ENCODE measurements around the gene NR5A1.

DNA sequence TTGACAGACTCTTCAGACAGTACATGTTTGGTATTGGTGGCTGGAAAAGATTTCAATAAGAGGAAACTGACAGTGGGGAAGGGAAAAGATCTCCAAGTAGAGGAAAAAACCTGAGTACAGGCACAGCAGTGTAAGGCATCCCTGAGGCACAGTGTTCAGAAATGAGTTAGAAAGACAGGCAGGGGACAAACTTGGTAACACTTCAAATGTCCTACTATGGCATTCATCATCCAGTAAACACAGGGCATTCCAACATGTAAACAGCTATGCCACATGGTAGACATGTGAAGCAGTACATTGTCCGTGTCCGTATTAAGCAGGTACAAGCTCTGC, 45.0 kb upstream of the NR5A1 start:
- TF ChIP-seq MAFK (IDR thresholded peaks at IDR 0.05; ENCODE audit: partially characterized antibody) (no peak), CBX8 (IDR thresholded peaks at IDR 0.05) (no peak), RCOR1 (IDR thresholded peaks at IDR 0.05; ENCODE audit: low read depth, low read length) (no peak), JUNB (IDR thresholded peaks at IDR 0.05) (no peak), ZSCAN20 (CRISPR knock-in tag; IDR thresholded peaks at IDR 0.05) (no peak), RAD21 (conservative IDR thresholded peaks at IDR 0.05 in 1 of 2, IDR thresholded peaks at IDR 0.05 in 1 of 2) (no peak), FOXS1 (CRISPR knock-in tag; IDR thresholded peaks at IDR 0.05) (no peak), JUN (IDR thresholded peaks at IDR 0.05) (no peak), POLR2A (IDR thresholded peaks at IDR 0.05; ENCODE audit: low read length) (no peak), SMC3 (IDR thresholded peaks at IDR 0.05) (no peak), RFX5 (IDR thresholded peaks at IDR 0.05) (no peak), ZFP36 (IDR thresholded peaks at IDR 0.05; ENCODE audit: borderline replicate concordance, partially characterized antibody) (no peak), TFCP2L1 (CRISPR knock-in tag; IDR thresholded peaks at IDR 0.05) (no peak)
- TF ChIP-seq, protein P1, sequence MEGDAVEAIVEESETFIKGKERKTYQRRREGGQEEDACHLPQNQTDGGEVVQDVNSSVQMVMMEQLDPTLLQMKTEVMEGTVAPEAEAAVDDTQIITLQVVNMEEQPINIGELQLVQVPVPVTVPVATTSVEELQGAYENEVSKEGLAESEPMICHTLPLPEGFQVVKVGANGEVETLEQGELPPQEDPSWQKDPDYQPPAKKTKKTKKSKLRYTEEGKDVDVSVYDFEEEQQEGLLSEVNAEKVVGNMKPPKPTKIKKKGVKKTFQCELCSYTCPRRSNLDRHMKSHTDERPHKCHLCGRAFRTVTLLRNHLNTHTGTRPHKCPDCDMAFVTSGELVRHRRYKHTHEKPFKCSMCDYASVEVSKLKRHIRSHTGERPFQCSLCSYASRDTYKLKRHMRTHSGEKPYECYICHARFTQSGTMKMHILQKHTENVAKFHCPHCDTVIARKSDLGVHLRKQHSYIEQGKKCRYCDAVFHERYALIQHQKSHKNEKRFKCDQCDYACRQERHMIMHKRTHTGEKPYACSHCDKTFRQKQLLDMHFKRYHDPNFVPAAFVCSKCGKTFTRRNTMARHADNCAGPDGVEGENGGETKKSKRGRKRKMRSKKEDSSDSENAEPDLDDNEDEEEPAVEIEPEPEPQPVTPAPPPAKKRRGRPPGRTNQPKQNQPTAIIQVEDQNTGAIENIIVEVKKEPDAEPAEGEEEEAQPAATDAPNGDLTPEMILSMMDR (IDR thresholded peaks at IDR 0.05): no peak

Measured in A549 (cell line).